HepG2 (cell line): ENCODE measurements around the gene PCGF6. TPM values are rescaled to one million over a fixed set of nuclear protein-coding genes. Genes with fewer than 3 reads are reported as not detected.

Source experiments
- ATAC-seq: fragments of 200-7000 bp; cut with Tn5 transposase; 3 replicates; pipeline ENCODE4 v1.9.1; 2020; ENCODE audit warnings: mild to moderate bottlenecking, moderate library complexity
- BruUV-seq: library from RNA; stranded (reverse); fragments of 400-500 nt; replicated peaks from 2 replicates; lab custom pipeline; 2021; lab: Mats Ljungman, UMichigan
- CTCF ChIA-PET: fragments of 300-600 bp; formaldehyde crosslinking; extraction: SDS; loops from one replicate; lab custom pipeline; 2021; ENCODE audit warnings: low total read pairs, inconsistent platforms, low intra/inter-chr PET ratio; lab: Yijun Ruan, JAX
- POLR2A ChIA-PET: fragments of 350-600 bp; sonication (Branson Sonifier 250); formaldehyde crosslinking; loops from one replicate; lab custom pipeline; 2020; ENCODE audit warnings: antibody characterized with exemption, inconsistent platforms; lab: Yijun Ruan, JAX
- DNase-seq: peaks from one replicate; pipeline ENCODE4 v3.0.0-alpha.2; 2015; ENCODE audit warnings: low spot score
- FAIRE-seq: peaks from 3 replicates; lab custom pipeline; 2011; peaks lifted over from hg19 to GRCh38; lab: Jason Lieb, UNC
- H2AFZ ChIP-seq: one replicate; pipeline ENCODE4 v1.6.1; 2011; ENCODE audit warnings: low read length, inconsistent platforms
- H3K27ac ChIP-seq: fragments of 300-600 bp; 3 replicates; pipeline ENCODE4 v1.8.0; 2011; ENCODE audit warnings: mixed run types, mild to moderate bottlenecking, mixed read lengths, low read length, inconsistent platforms; ENCODE audit not compliant: insufficient read depth; ENCODE audit errors: extremely low read length
- H3K27me3 ChIP-seq, 2 experiments: fragments of 200-600 bp in 1 of 2; 2 replicates in 1 of 2; 3 replicates in 1 of 2; pipeline versions ENCODE4 v1.6.0 to v1.8.0; 2011; ENCODE audit warnings: low read length in 2 of 2, mild to moderate bottlenecking in 2 of 2, moderate library complexity in 2 of 2, inconsistent platforms in 1 of 2; ENCODE audit not compliant: insufficient read depth in 2 of 2, control insufficient read depth in 1 of 2
- H3K36me3 ChIP-seq, 2 experiments: fragments of 200-600 bp in 1 of 2; replicated peaks in 1 of 2; 2 replicates in 1 of 2; 3 replicates in 1 of 2; pipeline versions ENCODE4 v1.5.1 to v1.8.0; 2011; ENCODE audit warnings: low read length in 2 of 2, inconsistent platforms in 1 of 2; ENCODE audit not compliant: insufficient read depth in 2 of 2, control insufficient read depth in 1 of 2
- H3K4me1 ChIP-seq: 2 replicates; pipeline ENCODE4 v1.5.1; 2012; ENCODE audit warnings: low read length, inconsistent platforms; ENCODE audit not compliant: insufficient read depth
- H3K4me2 ChIP-seq: 2 replicates; pipeline ENCODE4 v1.6.0; 2011; ENCODE audit warnings: low read depth, low read length, inconsistent platforms
- H3K4me3 ChIP-seq, 3 experiments: fragments of 200-600 bp in 1 of 3; sonication (generic), shearing (Covaris generic) in 1 of 3; replicated peaks in 1 of 3; 2 replicates each; pipeline ENCODE4 v1.5.1; 2011 to 2016; ENCODE audit warnings: low read length in 3 of 3, inconsistent platforms in 2 of 3, low read depth in 2 of 3, mild to moderate bottlenecking in 2 of 3, control low read depth in 1 of 3, mixed read lengths in 1 of 3; ENCODE audit not compliant: insufficient read depth in 1 of 3
- H3K79me2 ChIP-seq: one replicate; pipeline ENCODE4 v1.6.1; 2011; ENCODE audit warnings: low read length, inconsistent platforms; ENCODE audit not compliant: insufficient read depth
- H3K9ac ChIP-seq: 2 replicates; pipeline ENCODE4 v1.6.0; 2011; ENCODE audit warnings: mild to moderate bottlenecking, low read depth, low read length, inconsistent platforms; ENCODE audit not compliant: insufficient read depth
- H3K9me3 ChIP-seq: 2 replicates; pipeline ENCODE4 v1.5.1; 2012; ENCODE audit warnings: mild to moderate bottlenecking, low read length
- H4K20me1 ChIP-seq: 2 replicates; pipeline ENCODE4 v1.6.0; 2011; ENCODE audit warnings: inconsistent platforms, mild to moderate bottlenecking, low read length, moderate library complexity; ENCODE audit not compliant: insufficient read depth
- ARHGAP35 ChIP-seq: sonication (generic); formaldehyde crosslinking; IDR thresholded peaks from 2 replicates; pipeline ENCODE4 v1.9.0; 2022; ENCODE audit warnings: mild to moderate bottlenecking, inconsistent platforms, moderate library complexity, missing genetic modification reagents, borderline replicate concordance
- ATF2 ChIP-seq: sonication (generic); formaldehyde crosslinking; IDR thresholded peaks from 2 replicates; pipeline ENCODE4 v1.4.0; 2020; ENCODE audit warnings: missing genetic modification reagents
- BORCS8-MEF2B ChIP-seq: sonication (generic); formaldehyde crosslinking; IDR thresholded peaks from 2 replicates; pipeline ENCODE4 v1.8.0; 2022; ENCODE audit warnings: mild to moderate bottlenecking, missing genetic modification reagents
- HOXA5 ChIP-seq: sonication (generic); formaldehyde crosslinking; IDR thresholded peaks from 2 replicates; pipeline ENCODE4 v1.4.0; 2020; ENCODE audit warnings: missing genetic modification reagents
- ISX ChIP-seq: sonication (generic); formaldehyde crosslinking; conservative IDR thresholded peaks from 2 replicates; pipeline ENCODE4 v1.5.0; 2020; ENCODE audit warnings: missing genetic modification reagents
- NFE2L1 ChIP-seq: sonication (generic); formaldehyde crosslinking; IDR thresholded peaks from 2 replicates; pipeline ENCODE4 v1.4.0; 2020; ENCODE audit warnings: missing genetic modification reagents, mild to moderate bottlenecking, borderline replicate concordance
- NFE2L2 ChIP-seq: fragments of 150-350 bp; IDR thresholded peaks from 2 replicates; pipeline ENCODE4 v1.6.1; 2014; ENCODE audit warnings: low read length
- NFRKB ChIP-seq: fragments of 450-650 bp; IDR thresholded peaks from 2 replicates; pipeline ENCODE4 v1.6.1; 2017
- PAF1 ChIP-seq: IDR thresholded peaks from 2 replicates; pipeline ENCODE4 v1.6.1; 2016; ENCODE audit warnings: missing genetic modification reagents, missing compliant biosample characterization
- PHF21A ChIP-seq: sonication (generic); formaldehyde crosslinking; IDR thresholded peaks from 2 replicates; pipeline ENCODE4 v1.5.0; 2020; ENCODE audit warnings: mild to moderate bottlenecking, missing genetic modification reagents
- ZBTB26 ChIP-seq: IDR thresholded peaks from 2 replicates; pipeline ENCODE4 v1.6.1; 2016; ENCODE audit warnings: missing compliant biosample characterization, missing genetic modification reagents, borderline replicate concordance
- ZNF441 ChIP-seq: sonication (generic); formaldehyde crosslinking; IDR thresholded peaks from 2 replicates; pipeline ENCODE4 v1.7.0; 2021; ENCODE audit warnings: missing genetic modification reagents, borderline replicate concordance
- ZNF501 ChIP-seq: sonication (generic); formaldehyde crosslinking; IDR thresholded peaks from 2 replicates; pipeline ENCODE4 v1.5.1; 2020; ENCODE audit warnings: mild to moderate bottlenecking, moderate library complexity, missing genetic modification reagents
- ZNF841 ChIP-seq: sonication (generic); formaldehyde crosslinking; IDR thresholded peaks from 2 replicates; pipeline ENCODE4 v1.8.1; 2023; ENCODE audit warnings: missing genetic modification reagents, borderline replicate concordance
- WGBS: methylation state at CpG from one replicate; pipeline ENCODE4 v1.1.6; 2017; ENCODE audit warnings: low lambda C conversion rate; 5-methylcytosine and 5-hydroxymethylcytosine counted together
- in situ Hi-C: cut with HindIII; loops from 2 replicates; pipeline ENCODE4 v1.10.0; 2017; ENCODE audit warnings: low pct_unique_long_range_greater_than_20kb; ENCODE audit not compliant: extremely low pct_ligation_motif_present
- intact Hi-C: fragments of 100-400 bp; cut with micrococcal nuclease; formaldehyde crosslinking; loops from one replicate; pipeline ENCODE4 v1.10.0; 2022; ENCODE audit not compliant: unreplicated experiment
- polyA plus RNA-seq, 8 experiments: library from polyadenylated mRNA; depleted of rRNA in 3 of 8; stranded (reverse) in 7 of 8; unstranded in 1 of 8; fragments of >200 nt; fragmentation: Illumina TruSeq in 4 of 8; extraction: Trizol in 4 of 8; gene quantifications; 2 replicates each; pipeline versions ENCODE4 v1.2.1 to v1.2.3, GENCODE V29; 2011 to 2016; ENCODE audit warnings: low read depth in 4 of 8, missing spikeins in 1 of 8, mixed read lengths in 1 of 8; ENCODE audit not compliant: insufficient read depth in 1 of 8
- total RNA-seq, 5 experiments: library from RNA; depleted of rRNA; stranded (reverse); fragments of >200 nt; fragmentation: Illumina TruSeq; extraction: Trizol; gene quantifications; 2 replicates each; pipeline ENCODE4 v1.2.3, GENCODE V29; 2016; ENCODE audit warnings: low read depth in 1 of 5

PCGF6 gene
- total and polyA plus RNA-seq, 2 of the 13 experiments (the other 11 are each of a cell fraction or from before 2014, with no cell fraction given): 5.2 to 19.4 TPM

- Histone ChIP-seq H3K9ac (no peak overlapping the region), H2AFZ (no peak overlapping the region), H3K4me1 (peaks cover 15% of the 10 kb centered on the region), H3K4me3 (no peak overlapping the region), H4K20me1 (no peaks in the 10 kb centered on the region), H3K79me2 (peaks cover 4% of the 10 kb centered on the region), H3K9me3 (no peaks in the 10 kb centered on the region), H3K4me2 (no peak overlapping the region), H3K27me3 (no peaks in the 10 kb centered on the region), H3K36me3 (peaks cover 8 to 28% of the 10 kb centered on the region in 2 experiments; a peak in 4 of 5 replicates), H3K27ac (no peak overlapping the region)
- intact Hi-C loops (no loop called here), in situ Hi-C loops (no loop called here)
- ATAC-seq (no peak), DNase-seq (no peak), FAIRE-seq (no peak)
- BruUV-seq: no TSS peak
- CTCF ChIA-PET: no interaction called here
- POLR2A ChIA-PET: no interaction called here
- no peak for TF ChIP-seq NFRKB
- no peak for TF ChIP-seq ISX (CRISPR knock-in tag)
- no peak for TF ChIP-seq ARHGAP35
- no peak for TF ChIP-seq PAF1 (CRISPR knock-in tag)
- TF ChIP-seq ZNF441 (CRISPR knock-in tag): no peak
- 98% methylated on average over 5 of the region's 5 CpGs for WGBS
Measured at GRCh38 chr10:103374263-103374662, 23.3 kb upstream of the PCGF6 start.

- DNase-seq (no peak), FAIRE-seq (no peak)
- H3K4me2 ChIP-seq: no peak overlapping the region
- WGBS: 96% methylated on average over 3 of the region's 3 CpGs
- H3K36me3 ChIP-seq: peaks cover 8 to 28% of the 10 kb centered on the region in 2 experiments; a peak in 4 of 5 replicates
- H3K9me3 ChIP-seq: no peaks in the 10 kb centered on the region
- peaks cover 4% of the 10 kb centered on the region for H3K79me2 ChIP-seq
- no peak overlapping the region for H3K4me3 ChIP-seq
- peaks cover 17% of the 10 kb centered on the region for H3K4me1 ChIP-seq
- TF ChIP-seq PHF21A (CRISPR knock-in tag) (no peak), HOXA5 (CRISPR knock-in tag) (no peak), NFE2L2 (no peak), ZNF841 (no peak), NFE2L1 (no peak), ZBTB26 (no peak), ZNF501 (CRISPR knock-in tag) (no peak), ATF2 (no peak), BORCS8-MEF2B (CRISPR knock-in tag) (no peak)
- TF ChIP-seq, all 625 proteins: peak for 0
- intact Hi-C loops: no loop called here
- ChIA-PET CTCF (no interaction called here), POLR2A (no interaction called here)
- no peak for ATAC-seq
- in situ Hi-C loops: no loop called here
- Histone ChIP-seq H3K27ac (no peak overlapping the region), H3K27me3 (no peaks in the 10 kb centered on the region; a peak in 1 of 5 replicates), H3K9ac (no peak overlapping the region), H4K20me1 (no peaks in the 10 kb centered on the region), H2AFZ (no peak overlapping the region)
- no TSS peak for BruUV-seq
Measured at GRCh38 chr10:103373544-103373943, 22.6 kb upstream of the PCGF6 start.
